ENCODE measurements around the gene GATA2. TPM values are rescaled to one million over a fixed set of nuclear protein-coding genes. Genes with fewer than 3 reads are reported as not detected.

Gene GATA2
- total and polyA plus RNA-seq, 2 donors (not counting 1 experiment from before 2014, with no cell fraction given) = 0.83 to 3.2 TPM

GRCh38 chr3:128432301-128432970 lies 60.6 kb downstream of the GATA2 start:
- H2AFZ ChIP-seq (ENCODE audit: low read length) = no peak overlapping the region
- peaks cover 45% of the 10 kb centered on the region for H3K27me3 ChIP-seq (ENCODE audit: control insufficient read depth, insufficient read depth, low read length)
- H3K79me2 ChIP-seq (ENCODE audit: control insufficient read depth, insufficient read depth, low read length) = no peaks in the 10 kb centered on the region
- no peaks in the 10 kb centered on the region for H4K20me1 ChIP-seq (ENCODE audit: control insufficient read depth, extremely low read depth, insufficient read depth, low read length)
- no peak for DNase-seq (ENCODE audit: low read depth in 2 of 2)
- no peak overlapping the region for H3K4me2 ChIP-seq (ENCODE audit: extremely low read depth, insufficient read depth, low read length)
- H3K4me3 ChIP-seq (replicated peaks in 1 of 4; ENCODE audit: control extremely low read depth in 1 of 4, insufficient read depth in 1 of 4, low read depth in 3 of 4, low read length in 4 of 4) = peak overlapping the region in 1 of 4 experiments; percentile 2
- TF ChIP-seq EZH2 (IDR thresholded peaks at IDR 0.05; ENCODE audit: low read length, missing control alignments) (peak; percentile 78), CTCF (conservative IDR thresholded peaks at IDR 0.05 in 1 of 2, IDR thresholded peaks at IDR 0.05 in 1 of 2; ENCODE audit: low read depth in 1 of 2, low read length in 2 of 2) (no peak)
- H3K9ac ChIP-seq (ENCODE audit: insufficient read depth, low read length) = no peak overlapping the region
- H3K36me3 ChIP-seq (ENCODE audit: control insufficient read depth, insufficient read depth, low read length) = no peaks in the 10 kb centered on the region
- no peaks in the 10 kb centered on the region for H3K9me3 ChIP-seq (ENCODE audit: control insufficient read depth, insufficient read depth, low read depth, low read length)
- no peak overlapping the region for H3K27ac ChIP-seq (ENCODE audit: insufficient read depth, low read length)
- no peaks in the 10 kb centered on the region for H3K4me1 ChIP-seq (ENCODE audit: control insufficient read depth, extremely low read depth, insufficient read depth, low read length)

- H3K27me3 ChIP-seq (ENCODE audit: control insufficient read depth, insufficient read depth, low read length) = peaks cover 45% of the 10 kb centered on the region
- H2AFZ ChIP-seq (ENCODE audit: low read length) = no peak overlapping the region
- no peak overlapping the region for H3K4me3 ChIP-seq (replicated peaks in 1 of 4; ENCODE audit: control extremely low read depth in 1 of 4, insufficient read depth in 1 of 4, low read depth in 3 of 4, low read length in 4 of 4)
- no peak for DNase-seq (ENCODE audit: low read depth in 2 of 2)
- H3K9me3 ChIP-seq (ENCODE audit: control insufficient read depth, insufficient read depth, low read depth, low read length) = no peaks in the 10 kb centered on the region
- no peaks in the 10 kb centered on the region for H4K20me1 ChIP-seq (ENCODE audit: control insufficient read depth, extremely low read depth, insufficient read depth, low read length)
- H3K9ac ChIP-seq (ENCODE audit: insufficient read depth, low read length) = no peak overlapping the region
- H3K36me3 ChIP-seq (ENCODE audit: control insufficient read depth, insufficient read depth, low read length) = no peaks in the 10 kb centered on the region
- H3K79me2 ChIP-seq (ENCODE audit: control insufficient read depth, insufficient read depth, low read length) = no peaks in the 10 kb centered on the region
- no peak overlapping the region for H3K27ac ChIP-seq (ENCODE audit: insufficient read depth, low read length)
- H3K4me1 ChIP-seq (ENCODE audit: control insufficient read depth, extremely low read depth, insufficient read depth, low read length) = no peaks in the 10 kb centered on the region
- TF ChIP-seq CTCF (conservative IDR thresholded peaks at IDR 0.05 in 1 of 2, IDR thresholded peaks at IDR 0.05 in 1 of 2; ENCODE audit: low read depth in 1 of 2, low read length in 2 of 2) (no peak), EZH2 (IDR thresholded peaks at IDR 0.05; ENCODE audit: low read length, missing control alignments) (no peak)
- H3K4me2 ChIP-seq (ENCODE audit: extremely low read depth, insufficient read depth, low read length) = no peak overlapping the region
Observed at GRCh38 chr3:128431803-128432300, 61.1 kb downstream of the GATA2 start.

DNA sequence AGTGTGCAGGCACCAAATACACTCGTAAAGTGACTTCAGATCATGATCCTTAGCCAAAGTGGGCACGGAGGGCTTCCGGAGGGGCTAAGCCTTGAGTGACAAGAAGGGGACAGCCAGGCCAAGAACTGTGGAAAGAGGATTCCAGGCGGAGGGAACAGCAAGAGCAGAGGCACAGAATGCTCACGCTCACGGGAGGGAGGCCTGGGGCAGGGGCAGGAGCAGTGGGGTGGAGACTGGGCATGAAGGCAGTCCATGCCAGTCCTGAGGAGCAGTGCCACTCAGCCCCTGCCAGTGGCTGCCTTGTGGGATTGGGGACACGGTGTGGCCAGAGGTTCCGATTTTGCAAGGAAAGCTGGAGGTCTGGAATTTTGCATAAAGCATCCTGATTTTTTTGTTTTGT lies 62.3 kb downstream of the GATA2 start:
- Histone ChIP-seq H3K4me1 (ENCODE audit: control insufficient read depth, extremely low read depth, insufficient read depth, low read length) (peaks cover 2% of the 10 kb centered on the region), H3K9ac (ENCODE audit: insufficient read depth, low read length) (no peak overlapping the region), H2AFZ (ENCODE audit: low read length) (no peak overlapping the region), H3K27me3 (ENCODE audit: control insufficient read depth, insufficient read depth, low read length) (peaks cover 45% of the 10 kb centered on the region), H3K79me2 (ENCODE audit: control insufficient read depth, insufficient read depth, low read length) (no peaks in the 10 kb centered on the region), H3K9me3 (ENCODE audit: control insufficient read depth, insufficient read depth, low read depth, low read length) (no peaks in the 10 kb centered on the region), H3K36me3 (ENCODE audit: control insufficient read depth, insufficient read depth, low read length) (no peaks in the 10 kb centered on the region), H3K4me3 (replicated peaks in 1 of 4; ENCODE audit: control extremely low read depth in 1 of 4, insufficient read depth in 1 of 4, low read depth in 3 of 4, low read length in 4 of 4) (no peak overlapping the region), H4K20me1 (ENCODE audit: control insufficient read depth, extremely low read depth, insufficient read depth, low read length) (no peaks in the 10 kb centered on the region), H3K4me2 (ENCODE audit: extremely low read depth, insufficient read depth, low read length) (no peak overlapping the region), H3K27ac (ENCODE audit: insufficient read depth, low read length) (no peak overlapping the region)
- no peak for DNase-seq (ENCODE audit: low read depth in 2 of 2)
- no peak for TF ChIP-seq CTCF (conservative IDR thresholded peaks at IDR 0.05 in 1 of 2, IDR thresholded peaks at IDR 0.05 in 1 of 2; ENCODE audit: low read depth in 1 of 2, low read length in 2 of 2)
- TF ChIP-seq EZH2 (IDR thresholded peaks at IDR 0.05; ENCODE audit: low read length, missing control alignments) = no peak

All from fibroblast of lung (primary cell).